CD4-positive, CD25-positive, alpha-beta regulatory T cell (primary cell): ENCODE measurements around the gene MT1G. TPM values are rescaled to one million over a fixed set of nuclear protein-coding genes. Genes with fewer than 3 reads are reported as not detected.

ENCODE experiments used
- ATAC-seq, 2 donors: fragments of 150-1000 bp; cut with Tn5 transposase; one replicate each; pipeline ENCODE4 v1.10.0; 2021; ENCODE audit warnings: low read depth in 2 of 2, moderate number of reproducible peaks in 2 of 2, moderate library complexity in 1 of 2
- DNase-seq, 3 donors: peaks; one replicate each; pipeline versions ENCODE4 v3.0.0 to v3.0.0-alpha.2; 2012 to 2022; ENCODE audit warnings: mixed read lengths in 1 of 3
- H3K27ac ChIP-seq: one replicate; pipeline ENCODE4 v1.7.0; 2013; ENCODE audit warnings: mild to moderate bottlenecking, low read length; ENCODE audit not compliant: insufficient read depth, poor library complexity, severe bottlenecking
- H3K27me3 ChIP-seq: one replicate; pipeline ENCODE4 v1.7.0; 2013; ENCODE audit warnings: low read length; ENCODE audit not compliant: control insufficient read depth, insufficient read depth
- H3K36me3 ChIP-seq: one replicate; pipeline ENCODE4 v1.7.0; 2013; ENCODE audit warnings: mild to moderate bottlenecking, low read length, moderate library complexity; ENCODE audit not compliant: control insufficient read depth, insufficient read depth
- H3K4me1 ChIP-seq: 2 replicates; pipeline ENCODE4 v1.7.0; 2013; ENCODE audit warnings: mild to moderate bottlenecking, low read length; ENCODE audit not compliant: insufficient read depth, control insufficient read depth, poor library complexity, severe bottlenecking
- H3K4me3 ChIP-seq: one replicate; pipeline ENCODE4 v1.7.0; 2013; ENCODE audit warnings: low read depth, mild to moderate bottlenecking, low read length, moderate library complexity
- H3K9me3 ChIP-seq, 2 experiments: 1 replicate in 1 of 2; 2 replicates in 1 of 2; pipeline ENCODE4 v1.7.0; 2013; ENCODE audit warnings: low read length in 2 of 2, mild to moderate bottlenecking in 1 of 2, moderate library complexity in 1 of 2; ENCODE audit not compliant: control insufficient read depth in 2 of 2
- H3K27ac Mint-ChIP-seq, 3 donors: one replicate each; pipeline ENCODE4 v1.8.0; 2020 to 2022; ENCODE audit warnings: mild to moderate bottlenecking in 3 of 3, mixed read lengths in 3 of 3, moderate library complexity in 2 of 3
- H3K27me3 Mint-ChIP-seq: one replicate; pipeline ENCODE4 v1.8.0; 2022; ENCODE audit warnings: mild to moderate bottlenecking, mixed read lengths
- H3K36me3 Mint-ChIP-seq: one replicate; pipeline ENCODE4 v1.8.0; 2020; ENCODE audit warnings: mixed read lengths
- H3K4me1 Mint-ChIP-seq, 4 donors: one replicate each; pipeline ENCODE4 v1.8.0; 2020 to 2022; ENCODE audit warnings: mixed read lengths in 4 of 4, mild to moderate bottlenecking in 1 of 4
- H3K4me3 Mint-ChIP-seq, 4 donors: one replicate each; pipeline ENCODE4 v1.8.0; 2020 to 2022; ENCODE audit warnings: mild to moderate bottlenecking in 4 of 4, mixed read lengths in 4 of 4, moderate library complexity in 3 of 4
- H3K9me3 Mint-ChIP-seq, 7 donors: one replicate each; pipeline ENCODE4 v1.8.0; 2020 to 2022; ENCODE audit warnings: mixed read lengths in 7 of 7, mild to moderate bottlenecking in 3 of 7, moderate library complexity in 2 of 7
- polyA plus RNA-seq, 4 donors: library from polyadenylated mRNA; unstranded; fragments of 300-500 nt; fragmentation: Illumina TruSeq; gene quantifications; one replicate each; pipeline ENCODE4 v1.2.3, GENCODE V29; 2021
- total RNA-seq: library from RNA; stranded (reverse); gene quantifications from one replicate; pipeline ENCODE4 v1.2.3, GENCODE V29; 2022

Gene MT1G
- total and polyA plus RNA-seq, 5 donors from 2014 or later: not detected

- no peaks in the 10 kb centered on the region for H3K9me3 ChIP-seq
- peak; percentile 74 to 76 for ATAC-seq
- H3K36me3 ChIP-seq: no peaks in the 10 kb centered on the region
- peak; percentile 51 to 78 (median 67) for DNase-seq
- peaks cover 7% of the 10 kb centered on the region for H3K27me3 Mint-ChIP-seq
- H3K4me3 ChIP-seq: peak within 1 kb of the TSS; percentile 89
- peak within 1 kb of the TSS; percentile 93 to 98 (median 98) for H3K4me3 Mint-ChIP-seq
- H3K27ac ChIP-seq: peak within 1 kb of the TSS; percentile 48
- peaks cover 27% of the 10 kb centered on the region for H3K4me1 ChIP-seq
- peaks cover 5 to 41% (median 26%) of the 10 kb centered on the region in 4 donors for H3K4me1 Mint-ChIP-seq
- no peaks in the 10 kb centered on the region for H3K27me3 ChIP-seq
- peaks cover 10% of the 10 kb centered on the region for H3K36me3 Mint-ChIP-seq
- H3K9me3 Mint-ChIP-seq: peaks cover 0 to 2% (median 0%) of the 10 kb centered on the region in 7 donors
- H3K27ac Mint-ChIP-seq: peak within 1 kb of the TSS; percentile 83 to 97 (median 90)
Measured at GRCh38 chr16:56657555-56658326, 10.1 kb downstream of the MT1G start, which contains the start of gene MT1F. Gene MT1F, plus strand, starts transcription at chr16:56657959. Its CDS starts 100 bp downstream, at chr16:56658059.

DNA sequence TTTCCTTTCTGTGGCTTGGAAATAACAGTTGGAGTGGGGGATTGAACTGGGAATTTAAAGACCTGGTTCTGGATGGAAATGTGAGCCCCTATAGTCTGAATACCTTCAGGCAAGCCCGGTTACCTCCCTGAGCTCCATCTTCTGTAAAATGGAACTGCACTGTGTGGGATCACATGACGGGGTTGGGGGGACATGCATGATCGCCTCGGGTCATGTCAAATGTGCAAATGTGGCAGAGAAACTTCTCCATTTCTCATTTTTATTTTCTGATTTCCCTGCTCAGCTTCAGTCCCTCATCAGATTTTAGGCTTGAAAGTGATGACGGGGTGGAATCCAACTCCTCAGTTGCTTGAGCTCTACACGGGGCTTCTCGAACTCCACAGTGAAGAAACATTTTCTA, 14.6 kb downstream of the MT1G start:
- DNase-seq (no peak), ATAC-seq (no peak)
- H3K9me3 Mint-ChIP-seq: no peaks in the 10 kb centered on the region
- Histone ChIP-seq H3K4me3 (no peak overlapping the region), H3K9me3 (no peaks in the 10 kb centered on the region), H3K4me1 (peaks cover 12% of the 10 kb centered on the region), H3K27ac (no peak overlapping the region), H3K27me3 (peaks cover 2% of the 10 kb centered on the region), H3K36me3 (no peaks in the 10 kb centered on the region)
- H3K27ac Mint-ChIP-seq: no peak overlapping the region
- peaks cover 5 to 8% (median 7%) of the 10 kb centered on the region in 4 donors for H3K4me1 Mint-ChIP-seq
- peaks cover 22% of the 10 kb centered on the region for H3K27me3 Mint-ChIP-seq
- H3K36me3 Mint-ChIP-seq: no peaks in the 10 kb centered on the region
- peak overlapping the region in 1 of 4 donors; percentile 58 for H3K4me3 Mint-ChIP-seq

GRCh38 chr16:56652600-56652999, 15.3 kb downstream of the MT1G start:
- H3K27ac ChIP-seq: no peak overlapping the region
- peaks cover 24% of the 10 kb centered on the region for H3K27me3 Mint-ChIP-seq
- H3K36me3 ChIP-seq: no peaks in the 10 kb centered on the region
- H3K9me3 ChIP-seq: no peaks in the 10 kb centered on the region
- ATAC-seq (no peak), DNase-seq (no peak)
- H3K4me3 Mint-ChIP-seq: no peak overlapping the region
- H3K9me3 Mint-ChIP-seq: no peaks in the 10 kb centered on the region
- peaks cover 2% of the 10 kb centered on the region for H3K27me3 ChIP-seq
- no peak overlapping the region for H3K4me3 ChIP-seq
- H3K27ac Mint-ChIP-seq: no peak overlapping the region
- H3K36me3 Mint-ChIP-seq: no peaks in the 10 kb centered on the region
- peaks cover 0 to 5% (median 3%) of the 10 kb centered on the region in 4 donors for H3K4me1 Mint-ChIP-seq
- H3K4me1 ChIP-seq: peaks cover 6% of the 10 kb centered on the region

- Histone ChIP-seq H3K36me3 (no peaks in the 10 kb centered on the region), H3K4me3 (no peak within 1 kb of the TSS), H3K4me1 (no peaks in the 10 kb centered on the region), H3K27me3 (peaks cover 2% of the 10 kb centered on the region), H3K27ac (no peak within 1 kb of the TSS), H3K9me3 (no peaks in the 10 kb centered on the region)
- no peaks in the 10 kb centered on the region for H3K9me3 Mint-ChIP-seq
- H3K4me1 Mint-ChIP-seq: no peaks in the 10 kb centered on the region
- peaks cover 34% of the 10 kb centered on the region for H3K27me3 Mint-ChIP-seq
- ATAC-seq: no peak
- no peak for DNase-seq
- no peak within 1 kb of the TSS for H3K4me3 Mint-ChIP-seq
- no peak within 1 kb of the TSS for H3K27ac Mint-ChIP-seq
- no peaks in the 10 kb centered on the region for H3K36me3 Mint-ChIP-seq
Measured at GRCh38 chr16:56651586-56651985, 16.3 kb downstream of the MT1G start, which contains the start of gene MT1B. Gene MT1B, plus strand, starts transcription at chr16:56651886. Its CDS starts 68 bp downstream, at chr16:56651954.

DNA sequence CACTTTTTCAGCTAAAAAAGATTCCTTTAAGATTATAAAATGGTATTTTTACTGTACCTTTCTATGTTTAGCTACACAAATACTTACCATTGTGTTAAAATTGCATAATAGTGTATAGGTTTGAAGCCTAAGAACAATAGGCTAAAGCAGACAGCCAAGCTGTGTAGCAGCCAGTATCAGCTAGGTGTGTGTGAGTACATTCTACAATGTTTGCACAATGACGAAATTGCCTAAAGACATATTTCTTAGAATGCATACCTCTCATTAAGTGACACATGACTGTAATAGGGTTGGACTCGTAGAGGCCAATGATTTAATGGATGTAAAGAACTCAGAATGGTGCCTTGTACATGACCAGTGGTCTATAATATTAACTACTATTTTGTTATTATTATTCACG, 18.0 kb downstream of the MT1G start:
- no peak overlapping the region for H3K27ac ChIP-seq
- Mint-ChIP-seq H3K27ac (no peak overlapping the region), H3K36me3 (no peaks in the 10 kb centered on the region), H3K9me3 (no peaks in the 10 kb centered on the region), H3K4me3 (no peak overlapping the region), H3K4me1 (peaks cover 0 to 6% (median under 1%) of the 10 kb centered on the region in 4 donors), H3K27me3 (peaks cover 39% of the 10 kb centered on the region)
- no peak for ATAC-seq
- no peak for DNase-seq
- no peaks in the 10 kb centered on the region for H3K36me3 ChIP-seq
- no peak overlapping the region for H3K4me3 ChIP-seq
- H3K9me3 ChIP-seq: no peaks in the 10 kb centered on the region
- peaks cover 2% of the 10 kb centered on the region for H3K27me3 ChIP-seq
- no peaks in the 10 kb centered on the region for H3K4me1 ChIP-seq

- Mint-ChIP-seq H3K27ac (no peak overlapping the region), H3K4me3 (no peak overlapping the region), H3K4me1 (peaks cover 0 to 6% (median 3%) of the 10 kb centered on the region in 4 donors), H3K36me3 (no peaks in the 10 kb centered on the region), H3K27me3 (peaks cover 39% of the 10 kb centered on the region), H3K9me3 (no peaks in the 10 kb centered on the region)
- Histone ChIP-seq H3K27me3 (peaks cover 2% of the 10 kb centered on the region), H3K4me1 (peaks cover 2% of the 10 kb centered on the region), H3K36me3 (no peaks in the 10 kb centered on the region), H3K4me3 (no peak overlapping the region), H3K27ac (no peak overlapping the region), H3K9me3 (no peaks in the 10 kb centered on the region)
- no peak for ATAC-seq
- DNase-seq: no peak
Measured at GRCh38 chr16:56649271-56649670, 18.6 kb downstream of the MT1G start.

GRCh38 chr16:56647641-56648431, 20.0 kb downstream of the MT1G start:
- Histone ChIP-seq H3K27ac (no peak overlapping the region), H3K36me3 (no peaks in the 10 kb centered on the region), H3K4me3 (no peak overlapping the region), H3K27me3 (peaks cover 2% of the 10 kb centered on the region), H3K4me1 (peaks cover 16% of the 10 kb centered on the region), H3K9me3 (no peaks in the 10 kb centered on the region)
- DNase-seq (no peak), ATAC-seq (no peak)
- peaks cover 39% of the 10 kb centered on the region for H3K27me3 Mint-ChIP-seq
- H3K9me3 Mint-ChIP-seq: no peaks in the 10 kb centered on the region
- H3K27ac Mint-ChIP-seq: no peak overlapping the region
- H3K4me3 Mint-ChIP-seq: no peak overlapping the region
- peaks cover 0 to 19% (median 3%) of the 10 kb centered on the region in 4 donors for H3K4me1 Mint-ChIP-seq
- no peaks in the 10 kb centered on the region for H3K36me3 Mint-ChIP-seq
